Measurements from ENCODE around the gene STN1.

DNA sequence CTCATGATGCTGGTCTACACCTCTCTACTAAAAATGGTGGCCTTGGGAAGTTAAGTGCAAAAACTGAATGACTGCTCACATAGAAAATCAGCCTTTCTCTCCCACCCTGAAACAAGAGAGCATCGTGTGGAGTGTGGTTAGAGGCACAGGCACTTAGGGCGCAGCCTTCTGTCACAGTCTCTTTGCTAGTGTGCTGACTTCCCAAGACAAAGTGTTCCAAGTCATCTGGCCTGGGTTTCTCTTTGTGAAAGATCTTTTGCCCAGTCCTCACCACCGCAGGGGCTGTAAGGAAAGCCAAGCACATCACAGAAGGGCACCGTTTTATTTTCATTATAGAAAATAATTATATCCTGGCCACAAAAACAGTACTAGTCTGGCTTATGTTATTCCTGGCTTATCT, 12.5 kb downstream of the STN1 start:
- no peak for TF ChIP-seq EZH2 (IDR thresholded peaks at IDR 0.05; ENCODE audit: insufficient read depth, low read length)
- TF ChIP-seq, protein P1, sequence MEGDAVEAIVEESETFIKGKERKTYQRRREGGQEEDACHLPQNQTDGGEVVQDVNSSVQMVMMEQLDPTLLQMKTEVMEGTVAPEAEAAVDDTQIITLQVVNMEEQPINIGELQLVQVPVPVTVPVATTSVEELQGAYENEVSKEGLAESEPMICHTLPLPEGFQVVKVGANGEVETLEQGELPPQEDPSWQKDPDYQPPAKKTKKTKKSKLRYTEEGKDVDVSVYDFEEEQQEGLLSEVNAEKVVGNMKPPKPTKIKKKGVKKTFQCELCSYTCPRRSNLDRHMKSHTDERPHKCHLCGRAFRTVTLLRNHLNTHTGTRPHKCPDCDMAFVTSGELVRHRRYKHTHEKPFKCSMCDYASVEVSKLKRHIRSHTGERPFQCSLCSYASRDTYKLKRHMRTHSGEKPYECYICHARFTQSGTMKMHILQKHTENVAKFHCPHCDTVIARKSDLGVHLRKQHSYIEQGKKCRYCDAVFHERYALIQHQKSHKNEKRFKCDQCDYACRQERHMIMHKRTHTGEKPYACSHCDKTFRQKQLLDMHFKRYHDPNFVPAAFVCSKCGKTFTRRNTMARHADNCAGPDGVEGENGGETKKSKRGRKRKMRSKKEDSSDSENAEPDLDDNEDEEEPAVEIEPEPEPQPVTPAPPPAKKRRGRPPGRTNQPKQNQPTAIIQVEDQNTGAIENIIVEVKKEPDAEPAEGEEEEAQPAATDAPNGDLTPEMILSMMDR (IDR thresholded peaks at IDR 0.05; ENCODE audit: insufficient read depth, low read depth, low read length): no peak

All from astrocyte (in vitro differentiated cells and primary cell).